GM23248 (cell line): ENCODE measurements around the gene FOXR1. TPM values are rescaled to one million over a fixed set of nuclear protein-coding genes. Genes with fewer than 3 reads are reported as not detected.

Experiments used
- DNase-seq: peaks from one replicate; pipeline ENCODE4 v3.0.0-alpha.2; 2015
- H2AFZ ChIP-seq: fragments of 200-600 bp; sonication (generic); 2 replicates; pipeline ENCODE4 v1.6.1; 2016; ENCODE audit warnings: antibody characterized with exemption
- H3F3A ChIP-seq: fragments of 200-600 bp; sonication (generic); 2 replicates; pipeline ENCODE4 v1.6.1; 2016; ENCODE audit warnings: mild to moderate bottlenecking, antibody characterized with exemption, mixed run types; ENCODE audit not compliant: insufficient read depth
- H3K27ac ChIP-seq: fragments of 200-600 bp; sonication (generic); 2 replicates; pipeline ENCODE4 v1.5.1; 2016; ENCODE audit warnings: mild to moderate bottlenecking
- H3K27me3 ChIP-seq: fragments of 200-600 bp; sonication (generic); replicated peaks from 2 replicates; pipeline ENCODE4 v1.6.1; 2016; ENCODE audit warnings: mild to moderate bottlenecking; ENCODE audit not compliant: insufficient read depth
- H3K36me3 ChIP-seq: fragments of 200-600 bp; sonication (generic); 2 replicates; pipeline ENCODE4 v1.6.1; 2016; ENCODE audit warnings: low read depth, mild to moderate bottlenecking
- H3K4me1 ChIP-seq: fragments of 200-600 bp; sonication (generic); 2 replicates; pipeline ENCODE4 v1.6.1; 2016; ENCODE audit warnings: mild to moderate bottlenecking; ENCODE audit not compliant: insufficient read depth
- H3K4me2 ChIP-seq: fragments of 200-600 bp; sonication (generic); one replicate; pipeline ENCODE4 v1.6.1; 2016; ENCODE audit warnings: mild to moderate bottlenecking; ENCODE audit not compliant: unreplicated experiment
- H3K4me3 ChIP-seq: fragments of 200-600 bp; sonication (generic); 2 replicates; pipeline ENCODE4 v1.5.1; 2016; ENCODE audit warnings: mild to moderate bottlenecking
- H3K79me2 ChIP-seq: fragments of 200-600 bp; sonication (generic); 2 replicates; pipeline ENCODE4 v1.6.1; 2016; ENCODE audit warnings: mild to moderate bottlenecking; ENCODE audit not compliant: insufficient read depth
- H3K9ac ChIP-seq: fragments of 200-600 bp; sonication (generic); 2 replicates; pipeline ENCODE4 v1.6.1; 2016; ENCODE audit warnings: mild to moderate bottlenecking
- H3K9me2 ChIP-seq: fragments of 200-600 bp; sonication (generic); 2 replicates; pipeline ENCODE4 v1.6.1; 2016; ENCODE audit warnings: mixed run types, mild to moderate bottlenecking, moderate library complexity; ENCODE audit not compliant: insufficient read depth
- H3K9me3 ChIP-seq: fragments of 200-600 bp; sonication (generic); one replicate; pipeline ENCODE4 v1.6.1; 2017; ENCODE audit warnings: low read depth
- H4K20me1 ChIP-seq: fragments of 200-600 bp; sonication (generic); 2 replicates; pipeline ENCODE4 v1.6.0; 2016; ENCODE audit not compliant: insufficient read depth
- EZH2 ChIP-seq: fragments of 200-600 bp; sonication (generic); IDR thresholded peaks from 2 replicates; pipeline ENCODE4 v1.6.1; 2018; ENCODE audit warnings: antibody characterized with exemption, mild to moderate bottlenecking; ENCODE audit not compliant: insufficient read depth, poor library complexity, severe bottlenecking
- EZH2phosphoT487 ChIP-seq: fragments of 200-600 bp; sonication (generic); IDR thresholded peaks from 2 replicates; pipeline ENCODE4 v1.6.1; 2018; ENCODE audit warnings: antibody characterized with exemption, moderate library complexity, mild to moderate bottlenecking, low read depth; ENCODE audit not compliant: insufficient read depth
- WGBS, 2 experiments: methylation state at CpG; one replicate each; pipeline ENCODE4 v1.1.6; 2015 to 2017; ENCODE audit warnings: low lambda C conversion rate in 2 of 2, low coverage in 1 of 2; ENCODE audit errors: missing lambda C conversion rate in 2 of 2; 5-methylcytosine and 5-hydroxymethylcytosine counted together
- in situ Hi-C: fragments of 300-500 bp; cut with MboI; formaldehyde crosslinking; loops from 2 replicates; pipeline ENCODE4 v1.15.0; 2020
- polyA plus RNA-seq: library from polyadenylated mRNA; unstranded; fragments of >200 nt; fragmentation: Nextera tagmentation; extraction: Ambion mirVana; gene quantifications from 2 replicates; pipeline ENCODE4 v1.2.1, GENCODE V29; 2016
- total RNA-seq: library from RNA; depleted of rRNA; stranded (reverse); fragments of >200 nt; shearing (Covaris generic); gene quantifications from 2 replicates; pipeline ENCODE4 v1.2.3, GENCODE V29; 2014

FOXR1 gene
- total and polyA plus RNA-seq, 2 experiments from 2014 or later: not detected

GRCh38 chr11:119019996-119020395, 48.4 kb downstream of the FOXR1 start:
- peak overlapping the region; percentile 94 for H3K9ac ChIP-seq
- peak overlapping the region; percentile 97 for H3K4me2 ChIP-seq
- WGBS, 2 experiments: 21 to 29% methylated on average over 2 of the region's 2 CpGs
- no peak for TF ChIP-seq EZH2
- no peak for TF ChIP-seq EZH2phosphoT487
- no peaks in the 10 kb centered on the region for H4K20me1 ChIP-seq
- H3K27ac ChIP-seq: peak overlapping the region; percentile 91; the same call in 1 of the 2 replicates
- peaks cover 26% of the 10 kb centered on the region for H3K36me3 ChIP-seq
- DNase-seq: no peak
- no peaks in the 10 kb centered on the region for H3K9me2 ChIP-seq
- H3F3A ChIP-seq: peaks cover 32% of the 10 kb centered on the region
- no peak overlapping the region for H2AFZ ChIP-seq
- H3K79me2 ChIP-seq: peaks cover 80% of the 10 kb centered on the region
- in situ Hi-C loops: no loop called here
- peak overlapping the region; percentile 95 for H3K4me3 ChIP-seq
- H3K4me1 ChIP-seq: peaks cover 29% of the 10 kb centered on the region
- H3K9me3 ChIP-seq: no peaks in the 10 kb centered on the region
- no peaks in the 10 kb centered on the region for H3K27me3 ChIP-seq

- H3K27me3 ChIP-seq: no peaks in the 10 kb centered on the region
- H3K4me3 ChIP-seq: no peak overlapping the region
- peaks cover 15% of the 10 kb centered on the region for H3F3A ChIP-seq
- DNase-seq: no peak
- TF ChIP-seq EZH2: no peak
- TF ChIP-seq EZH2phosphoT487: no peak
- H3K27ac ChIP-seq: no peak overlapping the region
- no peak overlapping the region for H2AFZ ChIP-seq
- H3K9me3 ChIP-seq: no peaks in the 10 kb centered on the region
- no peaks in the 10 kb centered on the region for H4K20me1 ChIP-seq
- in situ Hi-C loops: no loop called here
- H3K4me2 ChIP-seq: no peak overlapping the region
- 90 to 91% methylated on average over 5 of the region's 5 CpGs for WGBS, 2 experiments
- peaks cover 15% of the 10 kb centered on the region for H3K36me3 ChIP-seq
- H3K79me2 ChIP-seq: peaks cover 64% of the 10 kb centered on the region
- H3K4me1 ChIP-seq: peaks cover 17% of the 10 kb centered on the region
- no peak overlapping the region for H3K9ac ChIP-seq
- H3K9me2 ChIP-seq: no peaks in the 10 kb centered on the region
Measured at GRCh38 chr11:119021631-119022030, 50.1 kb downstream of the FOXR1 start.

GRCh38 chr11:119023741-119024140, 52.2 kb downstream of the FOXR1 start:
- Histone ChIP-seq H3K9me3 (no peaks in the 10 kb centered on the region), H3K4me3 (no peak overlapping the region), H2AFZ (no peak overlapping the region), H3F3A (peaks cover 7% of the 10 kb centered on the region; the same call in 1 of the 2 replicates), H3K27me3 (no peaks in the 10 kb centered on the region), H3K4me1 (peaks cover 13% of the 10 kb centered on the region; the same call in 1 of the 2 replicates), H3K9ac (no peak overlapping the region), H3K36me3 (peaks cover 15% of the 10 kb centered on the region), H3K79me2 (peaks cover 48% of the 10 kb centered on the region), H3K9me2 (no peaks in the 10 kb centered on the region), H3K4me2 (no peak overlapping the region), H3K27ac (no peak overlapping the region), H4K20me1 (no peaks in the 10 kb centered on the region)
- TF ChIP-seq EZH2phosphoT487 (no peak), EZH2 (no peak)
- no peak for DNase-seq
- in situ Hi-C loops: no loop called here

DNA sequence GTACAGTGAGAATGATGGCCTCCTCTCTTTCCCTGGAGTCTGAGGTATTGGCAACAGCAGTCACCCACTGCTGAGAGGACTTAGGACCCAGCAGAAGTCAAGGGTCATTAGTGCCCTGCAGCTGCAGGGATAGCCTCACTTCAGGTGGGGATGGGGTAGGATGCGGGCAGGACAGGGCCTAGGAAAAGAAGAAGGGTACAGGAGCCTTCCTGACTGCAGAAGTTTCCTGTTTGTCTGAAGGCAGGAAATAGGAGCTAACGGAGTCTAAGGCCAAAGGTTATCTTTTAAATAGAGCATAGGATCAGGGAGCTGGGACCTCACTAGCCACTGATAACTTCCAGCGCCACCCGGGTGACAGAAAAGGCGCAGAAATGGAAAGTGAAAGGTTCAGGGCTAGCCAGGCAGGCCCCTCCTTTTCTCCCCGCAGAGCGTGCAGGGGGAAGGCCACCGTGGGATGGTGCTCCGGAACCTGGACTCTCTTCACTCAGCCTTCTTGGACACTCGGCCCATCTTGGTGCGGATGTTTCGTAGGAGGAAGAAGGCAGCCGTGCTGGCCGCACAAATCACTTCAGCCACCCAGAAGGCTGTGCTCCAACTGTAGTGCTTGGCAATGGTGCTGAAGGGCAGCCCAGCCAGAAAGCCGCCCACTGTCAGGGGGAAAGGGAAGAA, 53.0 kb downstream of the FOXR1 start:
- 74 to 76% methylated on average over 14 to 15 of the region's 15 CpGs for WGBS, 2 experiments
- TF ChIP-seq EZH2phosphoT487 (no peak), EZH2 (no peak)

More for the DNA sequence above, 53.0 kb downstream of the FOXR1 start:
- Histone ChIP-seq H3K9me3 (no peaks in the 10 kb centered on the region), H3K27ac (no peak overlapping the region), H3K9me2 (no peaks in the 10 kb centered on the region), H4K20me1 (no peaks in the 10 kb centered on the region), H3K9ac (no peak overlapping the region), H3K4me2 (no peak overlapping the region), H3K4me3 (no peak overlapping the region), H3K79me2 (peaks cover 40% of the 10 kb centered on the region), H3K4me1 (peaks cover 12% of the 10 kb centered on the region; the same call in 1 of the 2 replicates), H3K36me3 (peaks cover 15% of the 10 kb centered on the region), H2AFZ (no peak overlapping the region), H3F3A (peaks cover 4% of the 10 kb centered on the region; the same call in 1 of the 2 replicates), H3K27me3 (no peaks in the 10 kb centered on the region)
- in situ Hi-C loops: no loop called here
- DNase-seq: no peak
